ENCODE results near the gene ERBB4.

DNA sequence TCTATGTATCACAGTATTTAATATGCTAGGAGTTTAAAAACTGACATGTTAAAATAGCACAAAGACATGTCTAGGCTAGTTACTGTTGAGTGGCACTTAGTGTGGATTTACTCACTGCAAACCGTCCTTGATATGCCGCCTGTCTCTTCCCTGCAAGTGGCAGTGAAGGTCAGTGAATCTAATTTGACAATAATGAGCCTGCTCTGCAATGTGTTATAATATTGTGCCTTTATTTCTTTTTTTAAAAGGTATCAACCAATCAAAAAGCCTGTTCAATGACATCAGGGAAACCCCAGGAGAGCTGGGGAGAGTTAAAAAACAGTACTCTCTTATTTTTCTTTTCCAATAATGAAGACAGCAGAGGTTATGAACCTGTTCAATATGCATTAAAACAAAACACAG is 384.1 kb downstream of the ERBB4 start:
- TF ChIP-seq, protein P1, sequence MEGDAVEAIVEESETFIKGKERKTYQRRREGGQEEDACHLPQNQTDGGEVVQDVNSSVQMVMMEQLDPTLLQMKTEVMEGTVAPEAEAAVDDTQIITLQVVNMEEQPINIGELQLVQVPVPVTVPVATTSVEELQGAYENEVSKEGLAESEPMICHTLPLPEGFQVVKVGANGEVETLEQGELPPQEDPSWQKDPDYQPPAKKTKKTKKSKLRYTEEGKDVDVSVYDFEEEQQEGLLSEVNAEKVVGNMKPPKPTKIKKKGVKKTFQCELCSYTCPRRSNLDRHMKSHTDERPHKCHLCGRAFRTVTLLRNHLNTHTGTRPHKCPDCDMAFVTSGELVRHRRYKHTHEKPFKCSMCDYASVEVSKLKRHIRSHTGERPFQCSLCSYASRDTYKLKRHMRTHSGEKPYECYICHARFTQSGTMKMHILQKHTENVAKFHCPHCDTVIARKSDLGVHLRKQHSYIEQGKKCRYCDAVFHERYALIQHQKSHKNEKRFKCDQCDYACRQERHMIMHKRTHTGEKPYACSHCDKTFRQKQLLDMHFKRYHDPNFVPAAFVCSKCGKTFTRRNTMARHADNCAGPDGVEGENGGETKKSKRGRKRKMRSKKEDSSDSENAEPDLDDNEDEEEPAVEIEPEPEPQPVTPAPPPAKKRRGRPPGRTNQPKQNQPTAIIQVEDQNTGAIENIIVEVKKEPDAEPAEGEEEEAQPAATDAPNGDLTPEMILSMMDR (IDR thresholded peaks at IDR 0.05): no peak
- TF ChIP-seq ZFX (IDR thresholded peaks at IDR 0.05; ENCODE audit: borderline replicate concordance): no peak

Data from 22Rv1 (cell line).